Measurements from ENCODE around the gene TOM1L1.

The TOM1L1 gene

GRCh38 chr17:54898576-54898975 lies 2.1 kb upstream of the TOM1L1 start:
- TF ChIP-seq CTCF (IDR thresholded peaks at IDR 0.05; ENCODE audit: borderline replicate concordance, insufficient read depth, low read depth, low read length) = no peak
- H3K4me3 ChIP-seq (ENCODE audit: low read depth, low read length) = no peak overlapping the region

- no peak for TF ChIP-seq CTCF (IDR thresholded peaks at IDR 0.05; ENCODE audit: borderline replicate concordance, insufficient read depth, low read depth, low read length)
- no peak overlapping the region for H3K4me3 ChIP-seq (ENCODE audit: low read depth, low read length)
Measured at GRCh38 chr17:54899201-54899600, 1.5 kb upstream of the TOM1L1 start.

GRCh38 chr17:54899721-54900456 lies 763 bp upstream of the TOM1L1 start:
- no peak for TF ChIP-seq CTCF (IDR thresholded peaks at IDR 0.05; ENCODE audit: borderline replicate concordance, insufficient read depth, low read depth, low read length)
- peak overlapping the region; percentile 40 for H3K4me3 ChIP-seq (ENCODE audit: low read depth, low read length)

- no peak overlapping the region for H3K4me3 ChIP-seq (ENCODE audit: low read depth, low read length)
Measured at GRCh38 chr17:54901230-54901822, 674 bp downstream of the TOM1L1 start.

GRCh38 chr17:54902017-54902416 lies 1.4 kb downstream of the TOM1L1 start:
- H3K4me3 ChIP-seq (ENCODE audit: low read depth, low read length) = no peak overlapping the region
- no peak for TF ChIP-seq CTCF (IDR thresholded peaks at IDR 0.05; ENCODE audit: borderline replicate concordance, insufficient read depth, low read depth, low read length)

More at GRCh38 chr17:54901230-54901822, 674 bp downstream of the TOM1L1 start:
- TF ChIP-seq CTCF (IDR thresholded peaks at IDR 0.05; ENCODE audit: borderline replicate concordance, insufficient read depth, low read depth, low read length) = no peak

- no peak overlapping the region for H3K4me3 ChIP-seq (ENCODE audit: low read depth, low read length)
- TF ChIP-seq CTCF (IDR thresholded peaks at IDR 0.05; ENCODE audit: borderline replicate concordance, insufficient read depth, low read depth, low read length) = no peak
Measured at GRCh38 chr17:54902611-54903010, 2.0 kb downstream of the TOM1L1 start.

GRCh38 chr17:54903375-54903774 lies 2.7 kb downstream of the TOM1L1 start:
- H3K4me3 ChIP-seq (ENCODE audit: low read depth, low read length) = no peak overlapping the region
- TF ChIP-seq CTCF (IDR thresholded peaks at IDR 0.05; ENCODE audit: borderline replicate concordance, insufficient read depth, low read depth, low read length) = no peak
